Superior temporal gyrus (tissue), 1 donor: ENCODE data around the gene KAZN.
"Not testable (repeated sequence)": the region's sequence is repeated elsewhere in the genome, so short reads cannot be mapped to it uniquely, and the experiment has no call there.

Source experiments
- DNase-seq: peaks from one replicate; pipeline ENCODE4 v3.0.0-alpha.2; 2016; ENCODE audit errors: extremely low spot score

KAZN gene

DNA sequence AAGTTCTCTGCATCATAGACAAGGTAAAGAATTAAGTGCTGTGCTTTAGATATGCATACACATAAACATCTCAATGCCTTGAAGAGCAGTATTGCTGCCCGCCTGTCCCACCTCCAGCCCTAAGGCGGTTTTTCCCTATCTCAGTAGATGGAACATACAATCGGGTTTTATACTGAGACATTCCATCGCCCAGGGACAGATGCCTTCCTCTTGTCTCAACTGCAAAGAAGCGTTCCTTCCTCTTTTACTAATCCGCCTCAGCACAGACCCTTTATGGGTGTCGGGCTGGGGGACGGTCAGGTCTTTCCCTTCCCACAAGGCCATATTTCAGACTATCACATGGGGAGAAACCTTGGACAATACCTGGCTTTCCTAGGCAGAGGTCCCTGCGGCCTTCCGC is 537.1 kb downstream of the KAZN start:
- DNase-seq, result not testable (repeated sequence)

DNA sequence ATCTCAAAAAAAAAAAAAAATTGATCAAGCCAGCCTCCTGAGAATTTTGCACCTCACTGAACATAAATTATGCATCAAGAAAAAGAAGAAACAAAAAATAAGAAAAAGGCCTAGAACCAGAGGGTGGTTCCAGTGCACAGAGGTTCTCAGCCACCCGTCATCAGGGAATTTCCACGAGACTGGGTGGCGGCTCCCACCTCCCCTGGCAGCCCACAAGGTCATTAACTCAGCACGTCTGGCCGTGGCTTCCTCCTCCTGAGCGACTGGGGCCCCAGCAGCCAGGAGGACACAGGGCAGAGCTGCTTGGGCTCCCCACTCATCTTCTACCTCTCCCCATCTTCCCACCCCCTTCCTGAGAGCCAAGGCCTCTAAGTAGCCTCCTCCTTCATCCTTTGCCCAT is 539.3 kb downstream of the KAZN start:
- DNase-seq, result no peak

DNA sequence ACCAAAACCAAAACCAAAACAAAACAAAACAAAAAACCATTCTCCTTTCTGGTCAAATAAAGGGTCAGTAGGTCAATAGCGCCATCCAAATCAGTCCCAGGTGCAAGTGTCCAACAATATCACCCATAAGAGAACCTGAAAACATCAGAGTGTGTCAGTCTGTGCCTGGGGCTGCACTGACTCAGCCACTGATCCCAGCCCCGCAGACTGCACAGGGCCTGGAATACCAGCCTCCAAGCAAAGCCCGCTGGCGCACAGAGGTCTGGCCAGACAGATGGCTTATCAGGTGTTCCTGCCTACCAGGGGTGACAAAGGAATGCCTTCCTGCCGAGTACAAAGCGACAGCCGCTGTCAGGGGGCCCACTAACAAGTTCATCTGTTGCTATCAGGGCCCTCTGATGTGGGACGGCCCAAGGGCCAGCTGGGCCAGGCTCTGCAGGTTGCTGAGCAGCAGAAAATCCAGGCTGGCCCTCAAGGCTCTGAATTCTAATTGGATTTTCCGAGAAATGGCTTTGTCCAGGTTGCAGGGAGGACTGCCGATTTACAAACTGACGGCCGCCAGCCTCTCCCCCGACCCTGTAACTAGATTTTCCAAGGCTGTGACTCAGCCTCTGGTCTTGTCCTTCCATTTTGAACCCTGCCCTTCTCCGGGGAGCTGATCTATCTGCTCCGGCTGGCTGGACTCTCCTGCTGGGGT is 541.3 kb downstream of the KAZN start:
- DNase-seq, result no peak

DNA sequence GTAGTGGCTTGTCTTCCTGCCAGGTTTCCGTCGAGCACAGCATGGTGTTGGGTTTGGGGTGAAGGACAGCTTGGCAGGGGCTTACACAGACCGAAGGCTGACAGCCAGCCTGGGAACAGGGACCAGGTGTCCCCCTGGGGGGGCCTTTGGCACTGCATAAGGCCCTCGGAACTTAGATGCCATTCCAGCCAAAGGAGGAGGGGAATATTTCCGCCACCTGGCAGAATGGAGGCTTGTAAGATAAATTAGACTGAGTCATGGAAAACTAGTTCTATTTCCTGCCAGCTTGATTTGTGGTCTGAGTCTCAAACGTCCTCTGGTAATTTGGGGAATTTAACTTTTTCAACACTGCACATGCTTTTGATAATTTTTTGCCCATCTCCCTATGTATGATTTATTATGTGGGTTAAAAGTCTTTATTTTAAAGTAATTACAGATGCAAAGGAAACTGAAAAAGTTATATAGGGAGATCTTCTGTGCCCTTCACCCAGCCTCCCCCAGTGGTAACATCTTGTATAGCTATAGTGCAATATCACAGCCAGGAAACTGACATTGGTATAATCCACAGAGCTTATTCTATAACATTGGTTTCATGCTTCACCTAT is 543.6 kb downstream of the KAZN start:
- DNase-seq, result no peak

DNA sequence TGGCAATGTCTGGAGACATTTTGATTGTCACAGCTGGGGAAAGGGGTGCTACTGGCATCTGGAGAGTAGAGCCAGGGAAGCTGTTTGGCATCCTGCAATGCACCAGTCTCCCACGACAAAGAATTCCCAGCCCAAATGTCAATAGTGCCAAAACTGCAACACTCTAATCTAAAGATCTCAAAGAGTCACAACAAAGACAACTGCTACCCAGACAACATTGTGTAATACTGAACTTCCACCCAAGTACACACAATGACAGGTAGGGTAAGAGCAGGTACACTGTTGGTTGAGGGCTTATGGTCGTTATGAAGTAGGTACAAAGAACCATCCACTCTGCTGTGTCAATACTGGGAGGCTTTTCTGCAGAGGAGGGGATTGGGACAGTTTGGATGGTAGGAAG is 546.8 kb downstream of the KAZN start:
- no peak for DNase-seq

DNA sequence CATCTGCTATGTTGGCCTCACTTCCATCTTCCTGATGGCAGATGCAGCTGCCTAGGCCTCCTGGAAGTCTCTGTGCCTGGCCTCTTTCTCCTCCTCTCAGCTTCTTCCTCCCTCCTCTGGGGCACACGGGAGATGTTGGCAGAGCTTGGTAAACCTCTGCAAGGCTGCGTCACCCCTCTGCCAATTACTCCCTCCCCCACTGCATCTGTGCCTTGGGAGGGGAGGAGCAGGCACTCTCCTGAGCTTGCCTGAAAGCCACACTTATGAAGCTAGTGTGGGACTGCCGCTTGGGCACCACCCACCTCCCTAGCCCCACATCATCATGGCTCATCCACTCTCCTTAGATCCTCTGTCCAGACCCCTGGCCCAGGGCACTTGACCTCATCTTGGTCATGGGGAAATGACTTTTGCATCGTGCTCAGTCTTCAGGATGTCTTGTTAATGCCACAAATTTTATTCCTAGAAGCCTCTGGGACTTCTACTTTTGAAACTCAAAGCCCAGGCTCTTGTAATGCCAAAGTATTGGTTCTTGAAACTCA is 547.7 kb downstream of the KAZN start:
- DNase-seq, result no peak

DNA sequence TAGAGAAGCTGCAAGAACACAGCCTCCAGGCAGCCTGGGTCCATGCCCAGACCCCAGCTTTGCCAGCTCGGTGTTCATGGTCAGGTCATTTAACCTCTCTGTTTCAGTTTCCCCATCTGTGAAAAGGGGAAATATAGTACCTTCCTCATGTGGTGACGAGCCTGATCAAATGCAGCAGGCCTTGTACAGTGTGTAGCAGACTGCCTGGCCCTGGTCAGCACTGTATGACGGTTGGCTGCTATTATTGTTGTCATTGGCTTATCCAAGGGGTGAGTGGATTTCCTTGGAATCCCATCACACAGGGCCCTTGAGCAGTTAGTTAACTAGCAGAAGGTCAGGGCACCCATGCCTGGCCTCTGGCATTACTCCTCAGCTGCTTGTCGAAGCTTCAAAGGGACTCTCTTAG is 548.5 kb downstream of the KAZN start:
- no peak for DNase-seq

DNA sequence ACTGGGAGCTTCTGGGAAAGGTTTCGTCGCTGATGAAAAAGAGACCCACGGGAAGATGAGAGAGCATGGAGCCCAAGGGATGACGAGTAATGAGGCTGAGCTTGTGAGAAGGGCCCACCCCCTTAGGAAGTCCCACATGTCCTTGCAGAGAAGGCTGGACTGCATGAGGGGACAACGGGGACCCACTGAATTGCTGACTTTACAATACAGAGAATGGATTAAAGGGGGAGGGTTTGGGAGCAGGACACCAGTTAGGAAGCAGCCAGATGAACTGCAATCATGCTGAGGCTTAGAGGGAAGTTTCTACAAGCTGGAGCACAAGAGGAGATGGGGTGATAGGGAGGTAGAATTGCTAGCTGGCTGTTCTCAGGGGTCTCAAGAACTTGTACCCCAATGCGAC is 549.5 kb downstream of the KAZN start:
- DNase-seq, result no peak

DNA sequence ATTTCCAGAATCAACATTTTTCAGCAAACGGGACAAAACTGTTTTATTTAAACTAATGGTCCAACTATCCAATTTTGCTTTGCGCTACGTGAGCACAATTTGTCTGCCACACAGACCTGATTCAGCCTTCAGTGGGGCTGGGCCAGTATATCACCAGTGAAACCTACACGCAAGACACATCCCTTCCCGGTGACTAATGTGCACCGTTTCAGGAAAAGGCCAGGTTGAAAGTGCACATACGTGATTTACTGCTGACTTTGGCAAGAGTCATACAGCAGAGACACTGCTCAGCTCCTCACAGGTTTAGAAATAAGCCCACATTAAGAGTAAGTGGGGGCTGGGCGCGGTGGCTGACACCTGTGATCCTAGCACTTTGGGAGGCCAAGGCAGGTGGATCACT is 550.0 kb downstream of the KAZN start:
- DNase-seq, result no peak

DNA sequence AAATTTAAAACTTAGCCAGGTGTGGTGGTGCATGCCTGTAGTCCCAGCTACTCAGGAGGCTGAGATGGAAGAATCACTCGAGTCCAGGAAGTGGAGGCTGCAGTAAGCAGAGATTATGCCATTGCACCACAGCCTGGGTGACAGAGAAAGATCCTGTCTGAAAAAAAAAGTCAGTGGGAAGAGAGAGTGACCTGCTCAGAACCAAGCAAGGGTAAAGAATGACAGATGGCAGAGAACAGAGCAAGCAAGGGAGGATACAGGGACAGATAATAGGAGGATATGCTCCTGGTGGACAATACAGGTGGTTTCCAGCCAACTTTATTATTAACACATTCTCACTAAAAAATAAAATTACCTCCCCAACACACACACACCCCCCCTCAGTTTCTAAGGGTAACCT is 550.5 kb downstream of the KAZN start:
- no peak for DNase-seq

DNA sequence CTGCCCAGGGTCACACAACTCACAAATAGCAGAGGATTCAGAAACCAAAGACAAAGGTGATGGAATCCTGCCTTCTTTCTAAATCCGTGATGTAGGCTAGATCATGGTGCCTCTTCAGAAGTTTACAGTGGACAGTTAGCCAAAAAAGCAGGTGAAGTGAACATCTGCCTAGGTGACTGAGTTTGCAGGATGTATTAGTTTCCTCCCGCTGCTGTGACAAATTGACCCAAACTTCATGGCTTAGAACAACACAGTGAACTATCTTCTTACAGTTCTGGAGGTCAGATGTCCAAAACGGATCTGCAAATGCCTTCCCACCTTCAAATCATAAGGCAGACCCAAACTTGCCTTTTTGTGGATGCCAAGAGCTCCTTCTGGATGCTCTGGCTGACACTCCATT is 551.9 kb downstream of the KAZN start:
- DNase-seq, result no peak

DNA sequence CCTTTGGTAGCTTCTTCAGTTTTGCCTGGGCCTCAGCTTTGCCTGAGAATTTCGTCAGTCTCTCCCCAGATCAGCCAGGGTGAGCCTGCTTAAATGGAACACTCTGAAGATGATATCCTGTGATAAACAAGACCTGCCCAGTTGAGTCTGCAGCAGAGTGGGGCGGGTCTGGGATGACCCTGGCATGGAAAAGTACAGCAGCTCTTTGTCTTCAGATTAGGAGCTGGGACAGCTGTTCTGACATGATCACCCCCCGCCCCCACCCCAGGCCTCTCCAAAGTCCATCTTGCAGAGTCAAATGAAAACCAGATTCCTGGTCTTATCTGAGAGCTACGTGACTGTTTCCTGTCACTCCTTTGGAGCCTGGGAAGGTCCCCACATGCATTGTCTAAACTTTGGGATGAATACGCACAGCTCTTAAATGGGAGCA is 552.9 kb downstream of the KAZN start:
- DNase-seq, result no peak

DNA sequence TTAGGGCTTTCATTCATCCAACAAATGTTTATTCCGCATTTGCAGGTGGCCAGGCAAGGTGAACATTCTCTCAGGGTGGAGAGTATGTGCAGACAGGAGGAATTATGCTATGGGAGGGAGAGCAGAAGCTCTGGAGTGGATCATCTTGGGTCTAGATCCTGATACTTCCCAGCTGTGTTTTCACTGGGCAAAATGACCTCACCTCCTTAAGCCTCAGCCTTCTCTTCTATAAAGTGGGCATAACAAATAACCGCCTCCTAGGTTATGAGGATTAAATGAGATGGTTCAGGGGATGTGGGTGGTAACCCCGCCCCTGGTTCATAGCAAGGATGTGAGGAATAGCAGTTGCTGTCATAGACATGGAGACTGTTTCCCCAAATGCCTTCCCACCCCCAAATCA is 553.4 kb downstream of the KAZN start:
- no peak for DNase-seq

DNA sequence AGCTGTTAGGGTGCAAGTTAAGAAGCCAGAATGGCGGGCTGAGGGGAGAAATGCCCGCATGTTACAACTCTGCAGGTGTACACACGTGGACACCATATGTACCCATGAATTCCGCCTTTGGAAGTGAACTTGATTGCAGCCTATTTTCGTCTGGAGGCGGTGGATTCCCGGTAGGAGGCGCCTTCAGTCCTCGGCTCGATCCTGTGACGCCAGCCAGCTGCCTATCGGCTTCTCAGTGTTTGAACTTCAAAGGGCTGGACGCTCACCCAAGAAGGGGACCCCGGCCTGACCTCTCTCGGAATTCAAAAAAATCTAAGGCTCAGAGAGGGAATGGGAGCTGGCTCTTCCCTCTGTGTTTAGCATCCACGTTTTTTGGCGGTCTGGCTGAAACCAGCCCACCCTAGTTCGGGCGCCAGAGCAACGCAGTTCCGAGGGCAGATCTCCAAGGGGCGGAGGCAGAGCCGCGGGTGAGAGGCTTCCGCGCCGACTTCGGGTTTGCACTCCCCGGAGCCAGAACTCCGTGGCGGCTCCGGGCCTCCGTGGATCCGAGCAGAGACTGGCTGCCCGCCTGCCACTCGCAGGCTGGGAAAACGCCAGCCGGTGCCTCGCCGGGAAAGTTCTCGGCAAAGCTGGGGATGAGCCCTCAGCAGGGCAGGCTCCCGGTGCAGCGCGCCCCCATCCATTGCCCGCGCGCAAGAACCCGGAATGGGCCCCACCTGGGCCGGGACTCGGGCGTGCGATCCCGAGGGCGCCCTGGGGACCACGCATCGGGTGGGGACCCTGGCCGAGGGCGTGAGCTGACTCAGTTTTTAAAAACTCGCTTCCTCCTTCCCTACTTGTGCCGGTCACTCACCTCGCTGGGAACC is 554.1 kb downstream of the KAZN start:
- peak; percentile 85 for DNase-seq

DNA sequence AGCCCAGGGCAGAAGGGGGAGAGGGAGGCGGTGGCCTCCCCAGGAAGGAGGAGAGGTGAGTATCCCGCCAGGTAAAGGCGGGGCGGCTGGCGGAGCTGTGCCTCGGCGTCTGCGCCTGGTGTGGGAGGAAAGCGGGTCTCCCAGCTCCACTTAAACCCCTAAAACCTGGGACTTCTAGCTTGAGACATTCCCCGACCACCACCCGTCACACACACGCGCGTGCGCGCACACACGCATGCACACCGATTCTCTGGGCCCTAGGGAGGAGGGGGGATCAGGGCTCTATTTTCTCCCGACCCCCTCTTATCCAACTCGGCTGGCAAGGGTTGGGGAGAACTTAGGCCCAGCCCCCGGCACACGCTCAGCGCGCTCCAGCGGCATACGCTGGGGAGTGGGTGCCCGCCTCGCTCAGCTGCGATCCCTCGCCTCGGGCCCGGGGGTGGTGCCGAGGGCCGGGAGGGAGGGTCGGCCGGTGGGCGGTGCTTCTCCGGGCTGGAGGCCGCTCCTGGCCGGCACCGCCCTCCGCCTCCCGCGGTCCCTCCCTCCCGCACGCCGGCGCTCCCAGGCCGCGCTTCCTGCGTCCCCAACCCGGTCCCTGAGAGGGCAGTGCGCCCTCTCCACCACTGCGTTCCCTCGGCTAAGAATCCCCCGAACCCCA is 554.8 kb downstream of the KAZN start, which contains the start of gene TMEM51:
TMEM51 (plus strand) TSS at position 564 of the 658 bp plus-strand sequence. CDS start 61,341 bp downstream, outside the sequence.
- no peak for DNase-seq

DNA sequence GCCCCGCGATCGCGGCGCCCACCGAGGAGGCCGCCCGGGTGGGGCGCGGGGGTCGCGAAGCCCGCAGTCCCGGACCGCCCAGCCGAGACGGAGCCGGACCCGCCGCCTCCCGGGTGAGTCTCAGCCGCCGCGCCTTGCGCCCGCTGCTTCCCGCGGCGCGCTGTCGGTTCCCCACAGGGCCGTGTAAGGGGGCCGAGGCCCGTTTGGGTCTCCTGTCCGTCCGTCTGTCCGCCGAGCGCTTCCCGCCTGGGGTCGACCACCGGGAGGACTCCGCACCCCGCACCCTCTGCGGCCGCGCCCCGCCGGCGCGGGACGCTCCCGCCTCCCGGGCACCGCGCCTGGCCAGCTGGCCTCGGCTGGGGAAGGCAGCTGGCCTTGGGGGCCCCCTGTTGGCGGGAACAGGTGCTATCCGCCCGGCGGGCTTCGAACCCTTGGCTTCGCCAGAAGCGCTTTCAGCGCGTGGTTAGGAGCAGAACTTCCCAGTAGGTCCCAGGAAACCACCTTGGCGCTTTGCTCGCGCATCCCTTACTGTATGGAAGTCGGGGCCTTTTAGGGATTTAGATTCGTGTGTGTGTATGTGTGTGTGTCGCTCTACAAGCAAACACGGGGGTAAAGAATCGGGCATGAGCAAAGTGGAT is 555.5 kb downstream of the KAZN start:
- no peak for DNase-seq

DNA sequence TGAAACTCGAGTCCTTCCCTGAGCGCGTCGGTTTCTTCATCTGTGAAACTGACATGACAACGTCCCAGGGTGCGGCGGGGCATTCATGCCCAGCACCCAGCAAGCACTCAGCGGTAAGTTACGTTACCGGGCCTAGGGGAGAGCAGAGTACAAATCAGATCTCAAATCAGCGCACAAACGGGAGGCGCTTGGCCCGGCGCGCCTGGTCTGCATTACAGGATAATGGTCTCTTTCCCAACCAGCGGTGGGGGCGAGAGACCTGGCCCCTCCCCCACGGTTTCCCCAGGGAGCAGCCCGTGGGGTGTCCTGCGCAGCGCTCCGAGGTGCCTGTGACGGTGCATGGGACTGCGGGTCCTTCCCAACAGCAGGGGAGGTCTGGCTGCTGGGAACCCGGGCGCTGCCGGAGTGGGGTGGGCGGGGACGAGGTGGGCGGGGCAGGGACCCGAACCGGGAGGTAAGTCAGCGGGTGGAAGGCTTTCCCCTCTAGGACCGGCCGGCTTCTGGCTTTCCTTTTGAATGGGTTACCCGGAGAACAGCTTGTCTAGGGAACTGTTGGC is 556.1 kb downstream of the KAZN start:
- DNase-seq, result no peak

DNA sequence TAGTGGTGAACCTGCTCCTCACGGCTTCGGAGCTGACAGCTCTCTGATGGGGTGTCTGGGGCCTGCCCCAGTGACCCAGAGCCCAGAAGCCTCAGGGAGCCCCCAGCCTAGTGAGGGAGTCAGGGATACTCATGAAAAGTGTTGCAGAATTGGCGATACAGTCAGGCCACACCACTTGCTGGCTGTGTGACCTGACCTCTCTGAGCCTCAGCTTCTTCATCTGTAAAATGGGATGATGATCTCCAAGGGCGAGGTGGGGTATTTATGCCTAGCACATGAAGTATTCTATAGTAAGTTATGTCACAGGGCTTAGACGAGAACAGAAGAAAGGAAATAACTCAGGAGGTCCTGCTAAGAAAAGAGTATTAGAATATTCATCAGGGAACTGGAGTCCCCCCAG is 556.7 kb downstream of the KAZN start:
- no peak for DNase-seq

DNA sequence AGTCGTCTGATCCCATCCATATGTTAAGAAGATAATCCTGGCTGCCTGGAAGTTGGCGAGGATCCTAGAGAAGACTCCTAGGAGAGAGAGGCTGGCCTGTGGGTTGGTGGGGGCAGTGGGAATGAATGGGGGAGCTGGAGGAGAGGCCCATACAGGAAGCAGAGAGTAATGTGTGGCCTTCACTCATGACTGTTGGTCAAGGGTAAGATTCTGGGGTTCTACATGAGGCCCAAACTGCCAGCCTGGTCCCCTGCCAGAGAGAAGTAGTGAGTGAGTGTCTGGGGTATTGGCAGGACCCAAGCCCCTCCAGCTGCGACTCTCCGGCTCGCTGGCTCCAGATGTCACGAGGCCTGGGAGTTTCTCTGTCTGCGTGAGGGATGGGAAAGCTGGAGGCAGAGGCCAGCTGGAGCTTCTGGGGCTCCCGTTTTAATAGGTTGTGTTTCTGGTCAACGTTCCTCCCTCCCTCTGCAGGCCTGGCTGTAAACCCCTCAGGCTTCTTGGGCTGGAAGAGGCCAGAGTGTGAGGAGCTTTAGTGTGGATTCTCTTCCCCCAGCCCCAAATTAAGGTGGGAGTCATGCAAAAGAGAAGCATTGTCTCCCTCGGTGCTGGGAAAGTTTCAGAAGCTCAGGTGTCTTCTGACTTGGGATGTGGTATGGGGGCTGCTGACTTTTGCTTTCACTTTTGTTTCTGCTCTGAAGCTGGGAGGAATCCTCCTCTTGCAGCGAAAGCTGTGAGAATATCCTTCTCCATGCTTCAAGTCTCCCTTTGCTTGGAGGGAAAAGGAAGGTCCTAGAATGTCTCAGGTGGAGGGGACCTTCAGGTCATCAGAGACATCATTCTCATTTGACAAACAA is 557.6 kb downstream of the KAZN start:
- no peak for DNase-seq

DNA sequence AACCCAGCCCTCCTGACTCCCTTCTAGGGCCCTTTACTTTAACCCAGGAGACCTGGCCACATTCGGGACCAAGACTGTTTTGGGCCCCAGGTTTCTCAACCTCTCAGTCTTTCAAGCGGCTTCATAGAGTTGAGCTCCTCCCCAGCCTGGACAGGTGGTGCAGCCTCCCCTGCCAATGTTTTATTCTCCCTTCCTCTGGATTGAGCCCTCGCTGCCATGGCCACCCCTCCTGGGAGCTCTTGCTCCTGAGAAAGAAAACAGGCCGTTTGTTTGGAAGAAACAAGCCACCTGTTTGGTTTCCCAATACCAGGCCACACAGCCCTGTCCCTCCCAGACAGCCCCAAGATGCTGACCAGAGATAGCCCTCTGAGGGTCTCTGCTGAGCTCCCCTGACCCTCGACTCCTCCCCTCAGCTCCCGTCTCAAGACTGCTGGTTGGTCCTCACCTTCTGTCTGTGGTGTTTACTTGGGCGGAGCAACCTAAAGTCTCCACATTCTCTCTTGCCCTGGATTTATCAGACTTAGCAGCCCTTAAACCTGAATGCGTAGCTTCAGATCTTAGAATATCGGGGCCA is 558.4 kb downstream of the KAZN start:
- DNase-seq, result no peak
